Measurements from ENCODE around the gene NEMP2. TPM values are rescaled to one million over a fixed set of nuclear protein-coding genes. Genes with fewer than 3 reads are reported as not detected.
A peak's percentile ranks its signal among the peaks of the same experiment; 100 is the strongest.

The NEMP2 gene
- total RNA-seq, 1 donor from 2014 or later, result 9.8 TPM

DNA sequence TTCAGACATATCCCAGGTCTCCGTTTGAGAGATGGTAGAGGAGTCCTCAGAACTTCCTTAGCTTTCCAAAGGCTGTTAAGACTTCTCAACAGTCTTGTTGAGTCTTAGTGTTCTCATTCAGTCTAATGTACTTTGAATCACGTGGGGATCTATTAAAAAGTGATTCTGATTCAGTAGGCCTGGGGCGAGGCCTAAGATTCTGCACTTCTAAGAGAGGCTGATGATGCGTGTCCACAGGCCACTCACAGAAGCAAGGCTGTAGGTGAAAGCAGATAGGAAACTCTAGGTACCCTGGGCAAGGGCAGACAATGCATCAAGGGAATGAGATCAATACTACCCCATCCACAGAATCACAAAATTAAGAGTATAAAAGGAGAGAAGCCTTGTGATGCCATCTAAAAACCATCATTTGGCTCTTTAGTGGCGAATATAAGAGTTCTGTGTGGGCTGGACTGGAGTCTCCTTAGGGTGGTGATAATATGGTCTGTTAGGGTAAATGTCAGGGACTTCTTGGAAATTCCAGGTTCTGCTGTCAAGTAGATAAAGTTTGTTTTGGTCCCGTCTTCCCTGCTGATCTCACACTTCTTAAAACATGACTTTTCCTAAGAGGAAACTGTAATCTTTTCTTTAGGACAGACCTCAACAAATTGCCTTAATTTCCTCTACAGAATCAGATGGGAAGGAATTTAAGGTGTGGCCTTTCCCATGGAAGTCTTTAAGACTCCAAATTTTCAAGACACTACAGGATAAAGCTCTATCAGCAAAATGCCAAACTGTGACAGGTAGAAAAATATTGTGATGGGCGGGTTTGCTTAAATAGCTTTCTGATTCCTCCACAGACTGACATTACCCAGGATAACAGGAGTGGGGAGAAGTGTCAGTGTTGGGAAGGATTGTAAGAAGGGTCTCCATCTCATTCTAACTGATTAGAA is 45.7 kb upstream of the NEMP2 start:
- no peak for TF ChIP-seq CTCF (conservative IDR thresholded peaks at IDR 0.05)
- Mint-ChIP-seq H3K27me3 (ENCODE audit: low read depth) (no peaks in the 10 kb centered on the region), H3K9me3 (no peaks in the 10 kb centered on the region), H3K36me3 (ENCODE audit: low read depth) (no peaks in the 10 kb centered on the region), H3K4me1 (peaks cover 37% of the 10 kb centered on the region), H3K27ac (ENCODE audit: unreplicated experiment) (no peak overlapping the region), H3K4me3 (no peak overlapping the region)
- DNase-seq (ENCODE audit: low read depth, low spot score), result no peak

DNA sequence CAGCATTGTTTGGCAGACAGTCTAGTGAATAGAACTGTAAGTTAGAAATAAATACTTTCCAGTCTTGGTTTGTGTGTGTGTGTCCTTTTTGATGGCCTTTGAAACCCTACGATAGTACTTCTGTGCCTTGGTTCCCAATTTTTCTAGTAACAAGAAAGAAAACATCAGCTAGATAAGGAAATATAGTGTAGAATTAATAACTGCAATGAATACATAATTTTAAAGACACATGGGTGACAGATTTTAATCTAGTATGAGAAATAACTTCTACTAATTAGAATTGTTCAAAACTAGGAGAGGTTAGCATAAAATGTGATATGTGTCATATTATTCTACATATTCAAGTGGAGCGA is 44.5 kb upstream of the NEMP2 start:
- H3K9me3 Mint-ChIP-seq, result no peaks in the 10 kb centered on the region
- no peak for TF ChIP-seq CTCF (conservative IDR thresholded peaks at IDR 0.05)
- no peak for DNase-seq (ENCODE audit: low read depth, low spot score)
- no peak overlapping the region for H3K27ac Mint-ChIP-seq (ENCODE audit: unreplicated experiment)
- H3K36me3 Mint-ChIP-seq (ENCODE audit: low read depth), result no peaks in the 10 kb centered on the region
- H3K4me1 Mint-ChIP-seq, result peaks cover 37% of the 10 kb centered on the region
- no peak overlapping the region for H3K4me3 Mint-ChIP-seq
- H3K27me3 Mint-ChIP-seq (ENCODE audit: low read depth), result no peaks in the 10 kb centered on the region

GRCh38 chr2:190578158-190579057 is 43.9 kb upstream of the NEMP2 start:
- Mint-ChIP-seq H3K27ac (ENCODE audit: unreplicated experiment) (peak overlapping the region; percentile 90), H3K4me3 (no peak overlapping the region), H3K27me3 (ENCODE audit: low read depth) (no peaks in the 10 kb centered on the region), H3K36me3 (ENCODE audit: low read depth) (no peaks in the 10 kb centered on the region), H3K9me3 (no peaks in the 10 kb centered on the region), H3K4me1 (peaks cover 32% of the 10 kb centered on the region)
- TF ChIP-seq CTCF (conservative IDR thresholded peaks at IDR 0.05), result no peak
- DNase-seq (ENCODE audit: low read depth, low spot score), result no peak

GRCh38 chr2:190576573-190576972 is 42.1 kb upstream of the NEMP2 start:
- no peak for DNase-seq (ENCODE audit: low read depth, low spot score)
- no peak for TF ChIP-seq CTCF (conservative IDR thresholded peaks at IDR 0.05)
- Mint-ChIP-seq H3K4me1 (peaks cover 34% of the 10 kb centered on the region), H3K4me3 (no peak overlapping the region), H3K27me3 (ENCODE audit: low read depth) (no peaks in the 10 kb centered on the region), H3K36me3 (ENCODE audit: low read depth) (no peaks in the 10 kb centered on the region), H3K9me3 (no peaks in the 10 kb centered on the region), H3K27ac (ENCODE audit: unreplicated experiment) (no peak overlapping the region)

GRCh38 chr2:190575263-190575662 is 40.7 kb upstream of the NEMP2 start:
- Mint-ChIP-seq H3K4me3 (no peak overlapping the region), H3K36me3 (ENCODE audit: low read depth) (no peaks in the 10 kb centered on the region), H3K27me3 (ENCODE audit: low read depth) (no peaks in the 10 kb centered on the region), H3K9me3 (no peaks in the 10 kb centered on the region), H3K4me1 (peaks cover 43% of the 10 kb centered on the region), H3K27ac (ENCODE audit: unreplicated experiment) (no peak overlapping the region)
- TF ChIP-seq CTCF (conservative IDR thresholded peaks at IDR 0.05), result no peak
- no peak for DNase-seq (ENCODE audit: low read depth, low spot score)
